Dermis blood vessel endothelial cell (primary cell): ENCODE measurements around the gene PZP. TPM values are rescaled to one million over a fixed set of nuclear protein-coding genes. Genes with fewer than 3 reads are reported as not detected.

ENCODE experiments used
- DNase-seq: peaks from one replicate; pipeline ENCODE4 v3.0.0; 2010
- total RNA-seq: library from RNA; depleted of rRNA; stranded (reverse); fragments of >200 nt; gene quantifications from 2 replicates; pipeline ENCODE4 v1.2.3, GENCODE V29; 2014

PZP gene
- total RNA-seq, 1 donor from 2014 or later: 2.4 TPM

DNA sequence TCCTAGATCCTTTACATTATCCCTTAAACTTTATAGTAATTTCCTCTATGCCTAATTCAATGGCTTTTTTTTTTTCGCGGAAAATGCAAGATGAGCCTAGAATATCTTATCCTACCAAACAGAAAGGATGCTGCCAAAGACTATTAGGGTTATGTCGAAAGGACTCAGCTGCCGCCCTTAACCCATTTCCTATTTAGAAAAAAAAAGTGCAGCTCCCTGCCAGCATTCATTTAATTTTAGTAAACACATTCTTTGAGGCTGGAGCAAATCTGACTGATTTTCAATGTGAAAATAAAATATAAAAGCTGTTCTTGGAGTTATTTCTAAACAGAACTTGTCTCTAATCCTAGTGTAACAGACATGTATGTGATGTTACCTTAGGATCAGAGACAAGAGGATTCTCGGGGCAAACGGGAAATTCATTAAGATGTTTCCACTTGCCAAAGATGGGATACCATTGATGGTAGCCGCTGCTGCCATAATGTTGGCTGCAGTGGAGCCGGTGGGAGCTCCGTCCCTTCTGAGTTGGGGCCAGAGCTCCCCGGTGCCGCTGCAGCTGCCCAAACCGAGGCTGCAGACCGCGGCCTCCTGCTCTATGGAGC lies 84.3 kb downstream of the PZP start:
- no peak for DNase-seq

DNA sequence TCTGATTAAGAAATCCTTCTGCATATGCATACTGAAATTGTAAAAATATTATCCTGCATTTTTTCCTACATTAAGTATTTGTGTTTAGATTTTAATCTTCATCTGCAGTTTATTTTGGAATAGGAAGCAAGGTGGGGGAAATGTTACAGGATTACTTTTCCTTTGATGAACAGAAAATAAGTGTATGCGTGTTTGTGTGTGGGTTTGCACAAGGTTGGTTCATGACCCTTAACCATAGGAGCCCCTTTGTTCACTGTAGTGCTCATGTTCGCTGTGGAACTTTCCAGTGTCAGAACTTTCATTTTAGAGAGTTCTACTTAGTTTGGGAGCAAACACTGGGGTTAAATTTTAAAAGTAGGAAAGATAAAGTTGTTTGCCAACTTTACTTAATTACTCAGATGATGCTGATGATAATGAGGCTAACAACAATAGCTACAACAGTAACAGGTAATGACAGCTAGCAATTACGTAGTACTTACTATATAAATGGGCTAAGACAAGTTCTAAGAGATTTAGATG lies 86.0 kb downstream of the PZP start:
- no peak for DNase-seq

DNA sequence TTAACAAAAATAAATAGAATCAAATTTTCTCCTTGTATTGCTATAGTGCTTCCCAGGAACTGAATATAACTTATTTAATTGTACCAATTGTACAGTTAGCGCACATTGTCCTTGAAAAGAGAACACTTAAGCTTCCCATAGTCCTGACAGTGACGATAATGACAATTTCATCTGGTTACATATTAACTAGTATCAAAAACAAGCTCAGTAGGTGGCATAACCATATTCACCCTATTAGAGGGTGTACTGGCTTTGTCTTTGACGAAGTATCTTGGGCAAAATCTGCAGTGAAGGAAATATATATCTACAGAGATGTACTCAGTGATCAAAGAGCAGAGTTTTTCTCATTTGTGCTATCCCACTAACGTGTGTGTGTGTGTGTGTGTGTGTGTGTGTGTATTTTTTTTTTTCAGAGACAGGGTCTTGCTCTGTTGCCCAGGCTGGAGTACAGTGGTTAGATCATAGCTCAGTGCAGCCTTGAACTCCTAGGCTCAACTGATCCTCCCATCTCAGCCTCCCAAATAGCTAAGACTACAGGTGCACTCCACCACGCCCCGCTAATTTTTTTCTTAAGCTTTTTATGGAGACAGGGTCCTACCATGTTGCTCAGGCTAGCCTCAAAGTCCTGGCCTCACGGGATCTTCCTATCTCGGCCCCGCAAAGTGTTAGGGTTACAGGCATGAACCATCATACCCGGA lies 87.6 kb downstream of the PZP start:
- DNase-seq: no peak

DNA sequence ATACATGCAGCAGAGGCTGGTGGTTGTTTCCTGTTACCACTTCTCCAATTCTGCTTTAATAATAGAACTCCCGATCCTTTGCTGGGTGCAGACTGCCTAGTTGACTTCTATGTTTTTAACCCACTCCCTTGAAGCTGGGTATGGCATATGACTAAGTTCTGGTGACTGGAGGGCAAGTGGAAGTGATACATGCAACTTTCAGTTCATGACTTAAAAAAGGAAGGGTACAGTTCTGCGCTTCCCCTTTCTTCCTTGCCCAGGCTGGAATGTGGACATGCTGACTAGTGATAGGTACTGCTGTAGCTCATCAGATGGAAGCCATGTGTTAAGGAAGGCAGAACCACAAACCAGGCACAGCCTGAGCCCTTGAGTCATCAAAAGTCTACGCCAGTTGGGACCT lies 90.0 kb downstream of the PZP start:
- peak; percentile 45 for DNase-seq

DNA sequence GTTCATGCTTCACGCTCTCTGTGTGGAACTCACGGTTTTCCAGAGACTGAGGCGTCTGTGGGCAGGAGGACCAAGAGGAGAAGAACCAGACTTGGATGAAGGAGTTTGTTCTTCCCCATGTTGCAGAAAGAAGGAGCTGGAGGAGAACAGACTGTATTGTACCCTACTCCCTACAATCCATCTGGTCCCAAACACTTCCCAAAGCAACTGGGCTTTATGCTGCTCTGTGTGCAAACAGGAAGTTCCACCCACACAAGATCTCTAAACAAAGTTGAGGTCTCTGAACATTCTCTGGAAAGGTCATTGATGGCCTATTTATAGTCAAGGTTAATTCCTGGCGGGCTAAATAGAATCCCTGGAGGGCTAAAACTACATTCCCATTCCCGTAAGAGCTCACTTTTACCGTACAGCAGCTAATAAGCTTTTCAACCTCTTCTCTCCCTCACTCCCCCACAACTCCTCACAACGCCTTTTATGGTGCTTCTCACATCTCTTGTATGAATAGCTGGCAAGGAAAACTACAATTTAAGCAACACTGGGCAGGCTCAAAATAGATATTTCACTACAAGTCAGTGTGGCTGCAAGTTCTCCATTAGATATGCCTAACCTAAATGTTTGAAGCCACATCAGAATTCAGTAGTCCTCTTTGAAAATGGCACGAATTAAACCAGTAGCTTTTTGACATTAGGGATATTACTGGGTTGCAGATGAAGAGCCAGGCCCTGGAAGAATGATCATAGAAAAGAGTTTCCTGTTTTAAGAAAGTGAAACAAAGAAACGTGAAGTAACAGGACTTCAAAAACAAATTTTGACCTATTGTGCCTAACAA lies 92.2 kb downstream of the PZP start, which contains the start of gene A2M:
Gene A2M, minus strand, starts transcription at position 189 of the 829 bp plus-strand sequence. Its CDS starts 70 bp downstream, at position 119.
- DNase-seq: peak; percentile 83

DNA sequence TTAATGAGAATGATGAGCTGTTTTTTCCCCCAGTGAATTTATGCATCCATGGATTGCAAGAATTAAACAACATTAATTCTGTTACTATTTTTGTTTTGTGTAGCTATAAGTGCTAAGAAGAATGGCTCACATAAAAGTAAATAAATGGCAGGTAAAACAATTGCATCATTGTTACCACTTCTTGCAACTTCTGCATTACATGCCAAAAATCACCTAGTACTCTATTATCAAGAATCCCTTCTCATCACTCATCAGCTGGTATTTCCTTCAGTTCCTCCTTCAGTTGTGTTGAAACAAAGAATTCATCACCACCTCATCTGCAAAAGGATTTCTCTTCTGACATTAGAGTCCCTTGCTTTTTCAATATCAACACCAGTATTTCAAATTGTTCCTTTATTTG lies 93.2 kb downstream of the PZP start:
- DNase-seq: peak; percentile 29

DNA sequence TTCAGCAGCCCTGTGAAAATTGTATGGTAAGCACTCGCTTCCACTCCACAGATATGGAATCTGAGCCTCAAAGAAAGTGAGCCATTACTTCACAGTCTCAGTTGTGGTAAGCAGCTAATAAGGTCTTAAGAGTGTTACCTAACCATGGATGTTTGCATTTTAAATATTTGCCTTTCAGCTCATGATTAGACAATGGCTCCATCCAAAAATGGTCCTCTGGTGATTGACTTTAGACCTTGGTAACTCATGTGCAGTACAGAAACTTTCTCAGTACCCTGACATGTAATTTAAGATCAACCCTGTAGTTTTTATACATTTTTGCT lies 94.2 kb downstream of the PZP start:
- DNase-seq: no peak

DNA sequence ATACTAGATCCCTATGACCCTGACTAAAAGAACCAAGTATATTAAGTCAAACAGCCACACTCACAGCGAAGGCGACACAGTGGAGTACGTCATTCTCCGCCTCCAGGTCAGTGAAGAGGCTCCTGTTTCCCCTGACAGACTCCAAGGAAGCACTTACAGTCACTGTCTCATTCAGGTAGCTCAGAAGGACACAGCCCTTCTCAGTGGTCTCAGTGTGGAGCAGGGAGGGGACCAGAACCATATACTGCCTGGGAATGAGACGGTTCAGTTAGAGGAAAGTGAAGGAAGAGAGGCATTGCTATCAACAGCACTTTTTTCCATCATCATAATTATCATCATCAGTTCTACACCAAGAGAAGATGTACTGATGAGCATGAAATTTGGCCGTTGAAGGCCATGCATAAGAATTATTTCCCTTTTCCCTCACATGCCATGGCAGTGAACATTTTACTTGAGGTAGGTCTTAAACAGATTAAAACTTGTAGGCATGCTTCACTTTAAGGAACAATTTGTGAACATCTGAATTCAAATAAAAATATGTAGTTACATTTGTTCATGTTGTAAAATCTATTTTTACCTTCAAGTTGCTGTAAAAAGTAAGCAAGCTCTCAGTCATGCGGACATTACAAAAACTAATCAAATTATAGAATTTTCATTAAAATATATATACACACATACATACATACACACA lies 94.8 kb downstream of the PZP start:
- no peak for DNase-seq

DNA sequence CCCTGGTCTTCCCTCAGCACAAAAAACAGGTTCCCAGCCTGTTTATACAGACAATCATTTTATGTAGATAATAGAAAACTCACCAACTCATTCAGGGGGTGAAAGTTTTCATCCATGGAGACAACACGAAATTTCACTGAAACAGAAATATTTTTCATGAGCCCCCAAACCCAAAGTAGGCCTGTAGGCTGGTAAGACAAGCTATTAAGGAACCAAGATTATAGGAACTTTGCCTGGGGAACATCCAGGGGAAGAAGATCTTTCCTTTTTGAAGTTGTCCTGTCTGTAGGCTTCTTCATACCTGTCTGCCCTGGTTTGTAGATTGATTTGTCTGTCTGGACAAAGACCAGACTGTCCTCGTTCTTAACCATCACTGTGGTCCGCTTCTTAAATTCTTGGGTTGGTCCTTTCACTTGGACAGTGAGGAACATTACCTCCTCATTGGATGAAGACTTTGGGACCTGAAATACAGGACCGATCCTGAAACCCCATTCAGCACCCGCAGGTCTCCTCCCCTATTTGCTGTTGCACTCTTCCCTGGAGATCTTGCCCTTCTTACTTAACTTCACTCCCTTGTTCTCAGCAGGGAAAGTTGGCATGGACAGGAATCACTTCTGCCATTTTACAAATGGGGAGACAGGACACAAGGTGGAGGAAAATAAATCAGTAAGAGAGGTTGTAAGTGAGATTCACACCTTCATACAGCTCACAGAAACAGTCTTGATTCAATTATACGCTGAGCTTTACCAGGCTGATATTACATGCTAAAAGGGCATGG lies 95.9 kb downstream of the PZP start:
- no peak for DNase-seq

DNA sequence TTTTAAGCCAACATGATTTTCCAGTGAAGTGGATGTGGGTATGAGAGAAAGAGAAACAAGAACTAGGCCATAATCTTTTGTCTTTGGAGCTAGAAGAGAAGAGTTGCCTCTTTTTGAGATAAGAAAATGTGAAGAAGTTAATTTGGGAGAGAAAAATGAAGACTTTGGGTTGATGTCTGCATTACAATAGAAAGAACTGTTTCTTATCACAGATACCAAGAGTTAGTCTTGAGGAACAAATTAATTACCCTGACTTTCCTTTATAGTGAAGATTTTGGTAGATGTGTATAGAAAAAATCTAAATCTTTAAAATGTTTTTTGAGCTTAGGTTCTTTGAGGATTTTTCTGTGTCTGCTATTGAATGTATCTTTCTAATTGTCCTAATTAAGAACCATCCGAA lies 96.7 kb downstream of the PZP start:
- DNase-seq: no peak

DNA sequence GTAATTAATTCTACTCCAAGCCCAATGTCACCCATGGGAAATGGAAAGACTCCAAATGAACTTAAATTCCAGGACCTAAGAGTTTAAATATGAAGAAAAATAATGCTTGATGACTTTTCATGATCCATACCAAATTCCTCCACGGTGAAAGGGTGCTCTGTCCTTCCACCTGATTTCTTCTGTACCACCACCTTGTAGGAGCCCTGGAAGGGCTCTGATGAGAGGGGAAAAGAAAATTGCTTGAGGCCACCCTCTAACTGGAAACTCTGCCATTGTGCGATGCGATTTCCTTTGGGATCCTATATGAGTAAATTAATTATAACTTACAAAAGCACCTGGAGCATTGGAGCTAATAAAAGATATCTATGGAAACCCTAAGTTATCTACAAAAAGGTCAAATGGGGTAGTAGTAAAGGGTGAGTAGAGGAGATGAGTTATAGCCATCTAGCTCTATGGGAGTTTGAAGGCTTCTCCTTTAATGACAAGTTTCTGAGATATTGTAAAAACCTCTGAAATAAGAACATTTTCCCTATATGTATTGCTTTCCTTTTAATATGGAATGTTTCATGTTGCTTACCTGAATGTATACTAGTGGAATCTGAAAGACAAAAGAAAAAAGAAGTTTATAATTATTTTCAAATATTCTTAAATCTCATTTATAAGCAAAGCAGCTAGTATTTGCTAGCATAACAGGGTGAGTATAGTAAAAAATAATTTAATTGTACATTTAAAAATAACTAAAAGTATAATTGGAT lies 98.3 kb downstream of the PZP start:
- no peak for DNase-seq

DNA sequence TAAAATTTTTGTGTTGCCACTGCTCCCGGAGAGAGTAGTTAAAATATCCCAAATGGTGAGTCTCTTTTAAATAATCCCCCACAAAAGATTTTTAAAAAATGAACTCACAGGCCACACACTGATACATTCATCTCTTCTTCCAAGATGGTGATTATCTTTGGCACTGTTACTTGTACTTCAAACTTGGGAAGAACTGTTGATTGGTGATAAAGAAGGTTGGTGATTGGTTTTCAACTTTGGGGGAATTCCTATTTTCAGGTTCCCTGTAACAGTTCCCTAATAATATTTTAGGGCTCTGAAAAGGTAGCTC lies 99.0 kb downstream of the PZP start:
- no peak for DNase-seq

DNA sequence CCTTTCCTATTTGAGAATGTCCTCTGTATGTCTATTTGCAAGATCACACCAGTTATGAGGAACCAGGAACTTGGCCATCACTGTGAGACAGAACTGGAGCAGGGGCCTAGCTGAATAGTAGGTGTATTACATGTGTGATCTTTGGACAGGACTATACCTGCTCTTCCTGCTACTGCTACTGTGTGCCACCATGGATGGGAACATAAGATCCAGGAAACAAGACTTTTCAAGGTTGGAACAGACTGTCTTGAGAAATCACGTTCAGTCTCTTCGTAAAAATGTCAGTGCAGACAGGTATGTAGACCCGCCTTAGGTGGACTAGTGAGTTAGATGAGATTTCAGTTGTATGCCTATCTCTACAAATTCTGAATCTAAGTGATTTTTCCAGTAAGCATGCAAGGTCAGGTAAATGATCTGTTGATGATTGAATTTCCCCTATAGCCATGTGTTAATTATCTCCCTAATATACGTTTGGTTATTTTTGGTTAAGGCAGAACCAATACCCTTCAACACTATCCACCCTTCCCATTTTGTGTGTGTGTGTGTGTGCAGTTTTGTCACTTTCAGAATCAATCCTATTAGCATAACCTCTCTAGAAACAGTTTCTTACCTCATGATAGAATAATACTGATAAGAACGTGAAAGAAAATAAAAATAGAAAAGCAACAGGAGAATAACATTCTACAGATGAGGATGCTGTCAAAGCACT lies 99.5 kb downstream of the PZP start:
- DNase-seq: no peak

DNA sequence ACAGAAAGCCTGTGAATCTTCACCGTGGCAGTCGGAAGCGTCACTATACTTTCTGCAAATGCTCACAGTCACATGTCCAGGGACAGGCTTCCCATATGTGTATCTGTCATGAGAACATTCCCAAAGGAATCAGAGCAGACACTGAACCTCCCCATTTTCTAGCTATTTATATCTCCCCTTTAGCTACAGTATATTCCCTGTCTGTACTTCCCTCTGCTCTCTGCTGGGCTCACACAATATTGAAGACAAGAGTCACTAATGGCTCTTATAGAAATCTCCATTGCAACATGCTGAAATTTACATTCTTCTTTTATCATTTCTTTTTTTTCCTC lies 100.7 kb downstream of the PZP start:
- DNase-seq: no peak

DNA sequence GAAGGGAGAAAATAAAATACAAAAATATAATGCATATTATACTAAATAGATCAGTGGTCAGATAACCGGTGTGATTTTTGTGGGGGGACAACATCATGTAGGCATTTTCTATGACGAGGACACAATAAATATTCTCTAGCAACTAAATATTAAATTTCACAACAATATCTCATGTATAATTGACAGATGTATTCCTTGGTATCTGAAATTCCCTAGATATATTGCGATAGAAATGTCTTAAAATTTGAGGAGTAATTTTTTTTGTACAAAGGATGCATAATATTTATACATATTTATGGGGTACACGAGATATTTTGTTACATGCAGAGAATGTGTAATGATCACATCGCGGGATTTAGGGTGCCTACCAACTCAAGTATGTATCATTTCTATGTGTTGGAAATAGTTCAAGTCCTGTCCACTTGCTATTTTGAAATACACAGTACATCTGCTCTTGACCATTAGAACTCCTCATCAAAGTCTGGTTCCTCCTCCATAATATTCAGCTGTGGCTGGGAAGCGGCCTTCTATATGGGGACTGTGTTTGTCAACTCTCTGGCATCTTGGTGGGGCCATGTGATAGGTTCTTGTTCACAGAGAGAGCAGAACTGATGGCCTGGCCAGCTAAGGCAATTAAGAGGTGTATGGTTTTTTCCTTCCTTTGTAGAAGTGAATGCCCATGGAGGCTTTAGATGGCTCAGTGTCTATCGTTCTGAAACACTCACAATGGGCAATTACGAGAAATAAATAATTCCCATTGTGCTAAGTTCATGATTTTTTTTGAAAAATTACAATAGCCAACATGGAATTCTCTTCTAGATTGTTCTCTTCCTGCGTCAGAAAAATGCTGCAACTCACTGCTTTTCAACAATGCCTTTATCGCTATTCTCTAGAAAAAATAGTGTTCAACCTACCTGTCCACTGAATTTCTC lies 101.3 kb downstream of the PZP start:
- DNase-seq: no peak

DNA sequence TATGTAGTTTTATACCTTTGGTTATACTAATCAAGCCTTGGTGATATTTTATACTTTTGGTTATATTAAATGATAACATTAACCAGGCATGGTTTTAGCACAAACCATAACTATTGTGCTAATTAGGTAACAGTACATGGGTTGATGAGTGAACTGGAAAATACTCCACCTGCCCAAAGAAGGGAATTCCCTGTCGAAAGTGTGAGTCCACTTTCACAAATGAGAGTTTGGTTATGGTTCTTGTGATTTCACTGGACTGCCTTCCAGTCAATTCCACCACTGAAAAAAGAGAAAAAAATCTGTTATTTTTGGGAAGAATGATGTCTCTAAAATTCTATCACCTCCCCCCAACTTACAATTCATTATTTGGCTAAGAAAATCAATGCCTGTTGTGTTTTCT lies 102.1 kb downstream of the PZP start:
- DNase-seq: no peak

DNA sequence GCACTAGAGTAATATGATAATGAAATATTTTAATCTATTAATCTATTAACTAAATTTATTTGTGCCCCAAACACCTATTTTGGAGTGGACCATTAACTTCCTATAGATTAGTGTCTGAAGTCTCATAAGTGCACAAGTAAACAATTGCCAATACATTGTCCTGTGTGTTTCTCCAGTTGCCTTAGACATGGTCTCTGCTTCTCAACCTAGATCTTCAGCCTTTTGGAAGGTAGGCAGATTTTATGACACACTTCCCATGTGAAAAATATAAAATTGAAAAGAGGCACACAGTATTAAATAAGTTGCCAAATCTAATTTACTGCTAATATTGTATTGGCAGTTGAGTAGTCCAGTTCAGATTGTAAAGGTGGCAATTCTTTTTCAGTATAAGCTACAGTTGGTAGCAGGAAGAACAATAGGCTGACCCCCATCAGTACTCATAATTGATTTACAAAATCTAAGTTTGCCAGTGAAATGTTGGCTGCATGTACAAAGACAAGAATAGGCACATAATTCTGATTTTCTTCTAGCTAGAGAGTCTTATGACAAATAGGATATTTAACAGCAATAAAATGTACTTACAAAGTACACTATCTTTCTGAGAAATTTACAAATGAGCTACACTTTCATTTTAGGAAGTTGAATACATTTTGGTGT lies 103.3 kb downstream of the PZP start:
- no peak for DNase-seq

DNA sequence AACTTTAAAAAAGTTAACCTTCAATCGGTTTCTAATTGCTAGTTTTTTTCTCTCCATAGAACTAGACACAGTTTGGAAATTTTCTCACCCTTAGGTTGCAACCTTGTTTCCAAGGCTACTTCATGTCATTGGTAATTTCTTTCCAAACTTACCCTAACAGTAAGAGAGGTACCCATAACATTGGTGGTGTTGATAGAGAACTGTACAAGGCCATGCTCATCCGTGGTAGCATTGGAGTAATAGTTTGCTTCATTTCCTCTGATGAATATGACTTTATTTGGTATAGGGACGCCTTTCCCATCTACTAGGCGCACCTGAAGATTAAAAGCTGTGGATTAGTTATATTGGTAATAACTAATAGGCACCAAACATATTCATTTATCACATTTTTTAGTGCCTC lies 104.1 kb downstream of the PZP start:
- DNase-seq: no peak

DNA sequence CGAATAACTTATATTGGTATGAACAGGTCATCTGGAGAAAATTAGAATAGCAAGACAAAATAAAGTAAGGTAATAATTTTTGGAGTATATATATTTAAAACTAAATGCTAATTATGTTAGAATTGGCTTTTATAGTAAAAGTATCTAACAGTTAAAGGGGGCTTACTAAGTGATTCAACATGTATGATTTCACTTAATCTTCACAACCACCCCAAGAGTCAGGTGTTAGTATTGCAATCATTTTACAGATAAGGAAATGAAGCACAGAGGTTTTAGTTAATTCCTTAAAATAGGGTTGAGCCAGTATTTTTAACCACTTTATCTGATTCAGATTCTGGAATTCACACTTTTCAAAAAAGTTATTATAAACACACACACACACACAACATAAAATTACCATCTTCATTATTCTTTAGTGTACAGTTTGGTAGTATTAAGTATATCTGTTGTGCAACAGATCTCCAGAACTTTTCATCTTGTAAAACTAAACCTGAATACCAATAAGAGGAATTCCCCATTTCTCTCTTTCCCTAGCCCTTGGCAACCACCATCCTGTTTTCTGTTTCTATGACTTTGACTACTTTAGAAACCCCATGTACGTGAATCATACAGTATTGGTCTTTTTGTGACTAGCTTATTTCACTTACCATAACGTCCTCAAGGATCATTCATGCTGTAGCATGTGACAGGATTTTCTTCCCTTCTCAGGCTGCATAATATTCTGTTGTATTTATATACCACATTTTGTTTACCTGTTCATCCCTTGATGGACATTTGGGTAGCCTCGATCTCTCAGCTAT lies 104.9 kb downstream of the PZP start:
- no peak for DNase-seq
